GM23248 (cell line): ENCODE measurements around the gene GAB2. TPM values are rescaled to one million over a fixed set of nuclear protein-coding genes. Genes with fewer than 3 reads are reported as not detected.
"Not testable (repeated sequence)": the region's sequence is repeated elsewhere in the genome, so short reads cannot be mapped to it uniquely, and the experiment has no call there.

Experiments
- DNase-seq: peaks from one replicate; pipeline ENCODE4 v3.0.0-alpha.2; 2015
- H2AFZ ChIP-seq: fragments of 200-600 bp; sonication (generic); 2 replicates; pipeline ENCODE4 v1.6.1; 2016; ENCODE audit warnings: antibody characterized with exemption
- H3F3A ChIP-seq: fragments of 200-600 bp; sonication (generic); 2 replicates; pipeline ENCODE4 v1.6.1; 2016; ENCODE audit warnings: mild to moderate bottlenecking, antibody characterized with exemption, mixed run types; ENCODE audit not compliant: insufficient read depth
- H3K27ac ChIP-seq: fragments of 200-600 bp; sonication (generic); 2 replicates; pipeline ENCODE4 v1.5.1; 2016; ENCODE audit warnings: mild to moderate bottlenecking
- H3K27me3 ChIP-seq: fragments of 200-600 bp; sonication (generic); replicated peaks from 2 replicates; pipeline ENCODE4 v1.6.1; 2016; ENCODE audit warnings: mild to moderate bottlenecking; ENCODE audit not compliant: insufficient read depth
- H3K36me3 ChIP-seq: fragments of 200-600 bp; sonication (generic); 2 replicates; pipeline ENCODE4 v1.6.1; 2016; ENCODE audit warnings: low read depth, mild to moderate bottlenecking
- H3K4me1 ChIP-seq: fragments of 200-600 bp; sonication (generic); 2 replicates; pipeline ENCODE4 v1.6.1; 2016; ENCODE audit warnings: mild to moderate bottlenecking; ENCODE audit not compliant: insufficient read depth
- H3K4me2 ChIP-seq: fragments of 200-600 bp; sonication (generic); one replicate; pipeline ENCODE4 v1.6.1; 2016; ENCODE audit warnings: mild to moderate bottlenecking; ENCODE audit not compliant: unreplicated experiment
- H3K4me3 ChIP-seq: fragments of 200-600 bp; sonication (generic); 2 replicates; pipeline ENCODE4 v1.5.1; 2016; ENCODE audit warnings: mild to moderate bottlenecking
- H3K79me2 ChIP-seq: fragments of 200-600 bp; sonication (generic); 2 replicates; pipeline ENCODE4 v1.6.1; 2016; ENCODE audit warnings: mild to moderate bottlenecking; ENCODE audit not compliant: insufficient read depth
- H3K9ac ChIP-seq: fragments of 200-600 bp; sonication (generic); 2 replicates; pipeline ENCODE4 v1.6.1; 2016; ENCODE audit warnings: mild to moderate bottlenecking
- H3K9me2 ChIP-seq: fragments of 200-600 bp; sonication (generic); 2 replicates; pipeline ENCODE4 v1.6.1; 2016; ENCODE audit warnings: mixed run types, mild to moderate bottlenecking, moderate library complexity; ENCODE audit not compliant: insufficient read depth
- H3K9me3 ChIP-seq: fragments of 200-600 bp; sonication (generic); one replicate; pipeline ENCODE4 v1.6.1; 2017; ENCODE audit warnings: low read depth
- H4K20me1 ChIP-seq: fragments of 200-600 bp; sonication (generic); 2 replicates; pipeline ENCODE4 v1.6.0; 2016; ENCODE audit not compliant: insufficient read depth
- EZH2 ChIP-seq: fragments of 200-600 bp; sonication (generic); IDR thresholded peaks from 2 replicates; pipeline ENCODE4 v1.6.1; 2018; ENCODE audit warnings: antibody characterized with exemption, mild to moderate bottlenecking; ENCODE audit not compliant: insufficient read depth, poor library complexity, severe bottlenecking
- EZH2phosphoT487 ChIP-seq: fragments of 200-600 bp; sonication (generic); IDR thresholded peaks from 2 replicates; pipeline ENCODE4 v1.6.1; 2018; ENCODE audit warnings: antibody characterized with exemption, moderate library complexity, mild to moderate bottlenecking, low read depth; ENCODE audit not compliant: insufficient read depth
- WGBS, 2 experiments: methylation state at CpG; one replicate each; pipeline ENCODE4 v1.1.6; 2015 to 2017; ENCODE audit warnings: low lambda C conversion rate in 2 of 2, low coverage in 1 of 2; ENCODE audit errors: missing lambda C conversion rate in 2 of 2; 5-methylcytosine and 5-hydroxymethylcytosine counted together
- in situ Hi-C: fragments of 300-500 bp; cut with MboI; formaldehyde crosslinking; loops from 2 replicates; pipeline ENCODE4 v1.15.0; 2020
- polyA plus RNA-seq: library from polyadenylated mRNA; unstranded; fragments of >200 nt; fragmentation: Nextera tagmentation; extraction: Ambion mirVana; gene quantifications from 2 replicates; pipeline ENCODE4 v1.2.1, GENCODE V29; 2016
- total RNA-seq: library from RNA; depleted of rRNA; stranded (reverse); fragments of >200 nt; shearing (Covaris generic); gene quantifications from 2 replicates; pipeline ENCODE4 v1.2.3, GENCODE V29; 2014; rRNA removed

GAB2 gene, protein sequence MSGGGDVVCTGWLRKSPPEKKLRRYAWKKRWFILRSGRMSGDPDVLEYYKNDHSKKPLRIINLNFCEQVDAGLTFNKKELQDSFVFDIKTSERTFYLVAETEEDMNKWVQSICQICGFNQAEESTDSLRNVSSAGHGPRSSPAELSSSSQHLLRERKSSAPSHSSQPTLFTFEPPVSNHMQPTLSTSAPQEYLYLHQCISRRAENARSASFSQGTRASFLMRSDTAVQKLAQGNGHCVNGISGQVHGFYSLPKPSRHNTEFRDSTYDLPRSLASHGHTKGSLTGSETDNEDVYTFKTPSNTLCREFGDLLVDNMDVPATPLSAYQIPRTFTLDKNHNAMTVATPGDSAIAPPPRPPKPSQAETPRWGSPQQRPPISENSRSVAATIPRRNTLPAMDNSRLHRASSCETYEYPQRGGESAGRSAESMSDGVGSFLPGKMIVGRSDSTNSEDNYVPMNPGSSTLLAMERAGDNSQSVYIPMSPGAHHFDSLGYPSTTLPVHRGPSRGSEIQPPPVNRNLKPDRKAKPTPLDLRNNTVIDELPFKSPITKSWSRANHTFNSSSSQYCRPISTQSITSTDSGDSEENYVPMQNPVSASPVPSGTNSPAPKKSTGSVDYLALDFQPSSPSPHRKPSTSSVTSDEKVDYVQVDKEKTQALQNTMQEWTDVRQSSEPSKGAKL
- total RNA-seq (7.2 and 12.2 TPM in 2 replicates), polyA plus RNA-seq (1.8 TPM in 2 replicates)

GRCh38 chr11:78417175-78417887, at the start of gene GAB2:
TSS of gene GAB2 (minus strand) at chr11:78417820. CDS start at chr11:78417720, 100 bp downstream.
- TF ChIP-seq EZH2 (no peak), EZH2phosphoT487 (no peak)
- Histone ChIP-seq H3K4me3 (peak within 1 kb of the TSS; percentile 82), H3K9ac (peak within 1 kb of the TSS; percentile 90), H3K4me1 (peaks cover 29% of the 10 kb centered on the region), H3K79me2 (peaks cover 16% of the 10 kb centered on the region; the same call in 1 of the 2 replicates), H3K9me3 (no peaks in the 10 kb centered on the region), H3K9me2 (no peaks in the 10 kb centered on the region), H2AFZ (peak within 1 kb of the TSS; percentile 88), H3K4me2 (peak within 1 kb of the TSS; percentile 80), H3K27me3 (no peaks in the 10 kb centered on the region), H3K27ac (peak within 1 kb of the TSS; percentile 96), H3F3A (peaks cover 42% of the 10 kb centered on the region), H4K20me1 (no peaks in the 10 kb centered on the region), H3K36me3 (no peaks in the 10 kb centered on the region)
- DNase-seq, result no peak
- 1 to 3% methylated on average over 43 to 92 of the region's 93 CpGs for WGBS, 2 experiments
- in situ Hi-C loops, result loop anchor here (10.0 kb wide), 1 partner anchor 147 kb away; no protein-coding TSS in a partner anchor

DNA sequence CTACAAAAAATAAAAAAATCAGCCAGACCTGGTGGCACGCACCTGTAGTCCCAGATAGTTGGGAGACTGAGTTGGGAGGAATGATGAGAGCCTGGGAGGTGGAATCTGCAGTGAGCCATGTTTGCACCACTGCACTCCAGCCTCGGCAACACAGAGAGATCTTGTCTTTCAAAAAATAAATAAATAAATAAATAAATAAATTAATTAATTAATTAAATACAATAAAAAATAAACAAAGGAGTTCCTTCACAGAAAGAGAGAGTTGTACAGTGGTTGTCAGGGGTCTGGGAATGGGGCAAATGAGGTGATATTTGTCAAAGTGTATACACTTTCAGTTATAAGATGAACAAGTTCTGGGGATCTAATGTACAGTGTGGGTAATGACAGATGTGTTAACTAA, 49.8 kb upstream of the GAB2 start:
- in situ Hi-C loops, result no loop called here

GRCh38 chr11:78465169-78465942, 47.7 kb upstream of the GAB2 start:
- in situ Hi-C loops, result no loop called here
- no peaks in the 10 kb centered on the region for H3K36me3 ChIP-seq
- WGBS, 2 experiments, result 93 to 97% methylated on average over 14 to 19 of the region's 19 CpGs
- H2AFZ ChIP-seq, result no peak overlapping the region
- no peak for TF ChIP-seq EZH2
- no peak for TF ChIP-seq EZH2phosphoT487
- H3K27me3 ChIP-seq, result no peaks in the 10 kb centered on the region
- no peak overlapping the region for H3K4me2 ChIP-seq
- peaks cover 9% of the 10 kb centered on the region; the same call in 1 of the 2 replicates for H3F3A ChIP-seq
- no peaks in the 10 kb centered on the region for H3K9me2 ChIP-seq
- no peak for DNase-seq
- no peaks in the 10 kb centered on the region for H3K9me3 ChIP-seq
- H4K20me1 ChIP-seq, result no peaks in the 10 kb centered on the region
- H3K9ac ChIP-seq, result no peak overlapping the region
- no peak overlapping the region for H3K27ac ChIP-seq
- no peak overlapping the region for H3K4me3 ChIP-seq
- no peaks in the 10 kb centered on the region for H3K79me2 ChIP-seq
- H3K4me1 ChIP-seq, result peaks cover 10% of the 10 kb centered on the region

More for the DNA sequence above, 49.8 kb upstream of the GAB2 start:
- Histone ChIP-seq H3K27me3 (no peaks in the 10 kb centered on the region), H3K4me3 (no peak overlapping the region), H3K27ac (no peak overlapping the region), H3F3A (no peaks in the 10 kb centered on the region), H3K9ac (no peak overlapping the region), H2AFZ (no peak overlapping the region), H3K9me2 (no peaks in the 10 kb centered on the region), H3K4me1 (no peaks in the 10 kb centered on the region), H3K36me3 (no peaks in the 10 kb centered on the region), H3K9me3 (no peaks in the 10 kb centered on the region), H3K79me2 (no peaks in the 10 kb centered on the region), H3K4me2 (no peak overlapping the region), H4K20me1 (no peaks in the 10 kb centered on the region)
- TF ChIP-seq EZH2, result no peak
- no peak for TF ChIP-seq EZH2phosphoT487
- DNase-seq, result no peak
- 77 to 87% methylated on average over 2 of the region's 2 CpGs for WGBS, 2 experiments

- H3K27me3 ChIP-seq, H3K36me3 ChIP-seq, H3K4me3 ChIP-seq, H3K9ac ChIP-seq, H3K27ac ChIP-seq, H3K4me2 ChIP-seq, in situ Hi-C loops, H4K20me1 ChIP-seq, H3K79me2 ChIP-seq, DNase-seq, H3K9me3 ChIP-seq, H3K9me2 ChIP-seq, H2AFZ ChIP-seq: not testable (repeated sequence)
- Histone ChIP-seq H3K4me1 (peaks cover 12% of the 10 kb centered on the region), H3F3A (peaks cover 14% of the 10 kb centered on the region; the same call in 1 of the 2 replicates)
- 93 to 97% methylated on average over 12 to 14 of the region's 14 CpGs for WGBS, 2 experiments
Measured at GRCh38 chr11:78464787-78465168, 47.2 kb upstream of the GAB2 start.
